Gastroesophageal sphincter (tissue), 3 donors: Measurements from ENCODE around the gene OTUD3.

Experiments
- EP300 ChIP-seq: sonication (generic); formaldehyde crosslinking; IDR thresholded peaks from one replicate; pipeline ENCODE4 v1.6.1; 2017; ENCODE audit warnings: antibody characterized with exemption, mild to moderate bottlenecking
- POLR2AphosphoS5 ChIP-seq: sonication (generic); formaldehyde crosslinking; IDR thresholded peaks from one replicate; pipeline ENCODE4 v1.6.1; 2017; ENCODE audit warnings: antibody characterized with exemption
- TF ChIP-seq, protein P1 (sequence below), 4 experiments: fragments of 200-600 bp in 2 of 4; fragments of 450-650 bp in 2 of 4; sonication (generic) in 1 of 4; IDR thresholded peaks; one replicate each; pipeline ENCODE4 v1.5.1; 2017 to 2019; ENCODE audit warnings: antibody characterized with exemption in 4 of 4, mild to moderate bottlenecking in 2 of 4, moderate library complexity in 2 of 4

DNA sequence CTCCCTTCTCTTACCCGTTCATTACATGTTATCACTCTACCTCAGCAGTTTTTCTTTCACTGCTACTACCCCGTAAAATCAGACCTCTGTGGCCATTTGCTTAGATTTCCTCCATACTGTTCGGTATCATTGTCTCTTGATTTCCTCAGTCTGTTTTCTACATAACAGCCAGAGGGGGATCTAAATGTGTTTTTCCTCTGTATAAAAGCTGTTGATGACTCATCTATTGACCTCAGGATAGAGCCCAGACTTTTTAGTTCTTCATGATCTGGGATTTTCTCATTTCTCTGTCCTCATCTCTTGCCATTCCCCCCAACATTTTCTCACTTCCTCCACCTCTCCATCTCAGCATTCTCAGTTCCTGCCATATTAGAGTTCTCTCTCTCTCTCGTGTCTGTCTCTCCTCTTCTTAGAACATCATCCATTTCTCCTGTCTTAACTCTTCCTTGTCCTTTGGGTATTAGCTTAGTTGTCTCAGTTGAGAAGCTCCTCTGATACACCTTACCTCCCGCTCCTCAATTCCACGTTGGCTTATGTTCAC, 10.5 kb downstream of the OTUD3 start:
- TF ChIP-seq EP300 (no peak), POLR2AphosphoS5 (no peak)
- TF ChIP-seq, protein P1, sequence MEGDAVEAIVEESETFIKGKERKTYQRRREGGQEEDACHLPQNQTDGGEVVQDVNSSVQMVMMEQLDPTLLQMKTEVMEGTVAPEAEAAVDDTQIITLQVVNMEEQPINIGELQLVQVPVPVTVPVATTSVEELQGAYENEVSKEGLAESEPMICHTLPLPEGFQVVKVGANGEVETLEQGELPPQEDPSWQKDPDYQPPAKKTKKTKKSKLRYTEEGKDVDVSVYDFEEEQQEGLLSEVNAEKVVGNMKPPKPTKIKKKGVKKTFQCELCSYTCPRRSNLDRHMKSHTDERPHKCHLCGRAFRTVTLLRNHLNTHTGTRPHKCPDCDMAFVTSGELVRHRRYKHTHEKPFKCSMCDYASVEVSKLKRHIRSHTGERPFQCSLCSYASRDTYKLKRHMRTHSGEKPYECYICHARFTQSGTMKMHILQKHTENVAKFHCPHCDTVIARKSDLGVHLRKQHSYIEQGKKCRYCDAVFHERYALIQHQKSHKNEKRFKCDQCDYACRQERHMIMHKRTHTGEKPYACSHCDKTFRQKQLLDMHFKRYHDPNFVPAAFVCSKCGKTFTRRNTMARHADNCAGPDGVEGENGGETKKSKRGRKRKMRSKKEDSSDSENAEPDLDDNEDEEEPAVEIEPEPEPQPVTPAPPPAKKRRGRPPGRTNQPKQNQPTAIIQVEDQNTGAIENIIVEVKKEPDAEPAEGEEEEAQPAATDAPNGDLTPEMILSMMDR (IDR thresholded peaks at IDR 0.05): no peak
